A549 (cell line): ENCODE results near the gene DYRK1A.
A peak's percentile ranks its signal among the peaks of the same experiment; 100 is the strongest.

Experiments used
- CHD2 ChIP-seq: fragments of 150-350 bp; IDR thresholded peaks from 2 replicates; pipeline ENCODE4 v1.6.1; 2014; ENCODE audit warnings: low read length; ENCODE audit not compliant: partially characterized antibody
- EP300 ChIP-seq, 2 experiments: fragments of >200 bp; sonication (Bioruptor Twin); formaldehyde crosslinking; IDR thresholded peaks; 2 replicates in 1 of 2; 3 replicates in 1 of 2; pipeline ENCODE4 v1.6.1; 2016 to 2017
- HEYL ChIP-seq: fragments of 250-450 bp; sonication (Bioruptor Pico); IDR thresholded peaks from 2 replicates; pipeline ENCODE4 v1.8.0; 2021; ENCODE audit warnings: mild to moderate bottlenecking, moderate library complexity
- JUN ChIP-seq, 2 experiments: fragments of >200 bp; sonication (Bioruptor Twin); formaldehyde crosslinking; IDR thresholded peaks; 2 replicates in 1 of 2; 3 replicates in 1 of 2; pipeline ENCODE4 v1.6.1; 2016 to 2017
- MAFK ChIP-seq: fragments of 450-650 bp; IDR thresholded peaks from 2 replicates; pipeline ENCODE4 v1.6.1; 2014; ENCODE audit not compliant: partially characterized antibody
- RCOR1 ChIP-seq: fragments of 150-350 bp; IDR thresholded peaks from 2 replicates; pipeline ENCODE4 v1.6.1; 2014; ENCODE audit warnings: antibody characterized with exemption, low read length, low read depth
- RFX5 ChIP-seq: fragments of 450-650 bp; IDR thresholded peaks from 2 replicates; pipeline ENCODE4 v1.7.1; 2014; ENCODE audit warnings: antibody characterized with exemption, mild to moderate bottlenecking, moderate library complexity
- RNF2 ChIP-seq: fragments of 200-600 bp; sonication (generic); IDR thresholded peaks from 2 replicates; pipeline ENCODE4 v1.6.1; 2016; ENCODE audit warnings: low read depth, mild to moderate bottlenecking, antibody characterized with exemption, moderate library complexity, borderline replicate concordance
- ZNF302 ChIP-seq: fragments of 250-450 bp; sonication (Bioruptor Pico); IDR thresholded peaks from 2 replicates; pipeline ENCODE4 v1.9.0; 2021; ENCODE audit warnings: inconsistent platforms, mild to moderate bottlenecking, moderate library complexity
- TF ChIP-seq, protein P1 (sequence below): fragments of >200 bp; sonication (Bioruptor Twin); formaldehyde crosslinking; IDR thresholded peaks from 3 replicates; pipeline ENCODE4 v1.5.1; 2016
- TF ChIP-seq, protein P2 (sequence below): IDR thresholded peaks from 2 replicates; pipeline ENCODE4 v1.6.1; 2012
- TF ChIP-seq, protein P3 (sequence below): IDR thresholded peaks from 2 replicates; pipeline ENCODE4 v1.6.1; 2012; ENCODE audit warnings: low read depth, borderline replicate concordance

DNA sequence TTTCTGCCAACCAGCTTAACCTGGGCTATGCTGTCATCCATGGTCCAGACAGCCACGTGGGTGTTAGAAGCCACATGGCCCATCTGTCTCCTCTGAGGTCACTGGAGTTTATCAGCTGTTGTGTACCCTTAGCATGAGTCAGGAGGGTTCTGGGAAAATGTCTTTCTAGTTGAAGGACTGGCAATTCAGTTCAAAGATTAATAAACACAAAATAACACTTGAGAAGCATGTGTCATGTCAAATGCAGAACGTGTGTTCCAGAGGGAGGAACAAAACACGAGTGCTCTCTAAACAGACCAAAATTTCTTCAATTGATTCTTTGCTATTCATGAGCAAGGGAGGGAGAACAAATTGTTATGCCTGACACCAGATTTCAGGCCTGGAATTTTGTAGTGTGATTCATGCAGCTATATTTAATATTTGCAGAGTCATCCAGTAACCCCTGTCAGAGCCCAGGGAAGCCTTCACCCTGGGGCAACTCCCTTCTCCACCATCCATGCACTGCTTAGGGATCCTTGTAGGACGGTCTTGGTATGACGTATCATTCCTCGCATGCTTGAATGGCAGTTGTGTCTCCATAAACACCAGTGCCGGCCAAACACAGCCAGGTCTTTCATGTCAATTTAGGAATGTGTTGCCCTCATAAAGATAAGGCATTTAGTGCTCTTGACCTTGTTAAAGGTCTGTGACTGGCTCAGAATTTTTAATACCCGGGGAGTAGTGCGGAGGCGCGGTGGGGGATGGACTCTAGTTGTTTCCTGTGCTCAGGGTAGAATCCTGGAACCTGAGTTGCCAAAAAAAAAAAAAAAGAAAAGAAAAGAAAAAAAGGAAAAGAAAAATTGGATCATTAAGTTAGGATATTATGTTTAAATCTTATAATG, 27.7 kb upstream of the DYRK1A start:
- TF ChIP-seq, protein P1, sequence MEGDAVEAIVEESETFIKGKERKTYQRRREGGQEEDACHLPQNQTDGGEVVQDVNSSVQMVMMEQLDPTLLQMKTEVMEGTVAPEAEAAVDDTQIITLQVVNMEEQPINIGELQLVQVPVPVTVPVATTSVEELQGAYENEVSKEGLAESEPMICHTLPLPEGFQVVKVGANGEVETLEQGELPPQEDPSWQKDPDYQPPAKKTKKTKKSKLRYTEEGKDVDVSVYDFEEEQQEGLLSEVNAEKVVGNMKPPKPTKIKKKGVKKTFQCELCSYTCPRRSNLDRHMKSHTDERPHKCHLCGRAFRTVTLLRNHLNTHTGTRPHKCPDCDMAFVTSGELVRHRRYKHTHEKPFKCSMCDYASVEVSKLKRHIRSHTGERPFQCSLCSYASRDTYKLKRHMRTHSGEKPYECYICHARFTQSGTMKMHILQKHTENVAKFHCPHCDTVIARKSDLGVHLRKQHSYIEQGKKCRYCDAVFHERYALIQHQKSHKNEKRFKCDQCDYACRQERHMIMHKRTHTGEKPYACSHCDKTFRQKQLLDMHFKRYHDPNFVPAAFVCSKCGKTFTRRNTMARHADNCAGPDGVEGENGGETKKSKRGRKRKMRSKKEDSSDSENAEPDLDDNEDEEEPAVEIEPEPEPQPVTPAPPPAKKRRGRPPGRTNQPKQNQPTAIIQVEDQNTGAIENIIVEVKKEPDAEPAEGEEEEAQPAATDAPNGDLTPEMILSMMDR = no peak
- TF ChIP-seq RNF2 (no peak), RFX5 (no peak), HEYL (CRISPR knock-in tag) (no peak; the same call in 1 of the 2 replicates), EP300 (IDR thresholded peaks at IDR 0.05) (no peak; a peak in 2 of 5 replicates), CHD2 (no peak), JUN (IDR thresholded peaks at IDR 0.05) (peak in 1 of 2 experiments; percentile 39; a peak in 2 of 5 replicates), RCOR1 (no peak), ZNF302 (peak; percentile 35), MAFK (peak; percentile 97)
- TF ChIP-seq, protein P2, sequence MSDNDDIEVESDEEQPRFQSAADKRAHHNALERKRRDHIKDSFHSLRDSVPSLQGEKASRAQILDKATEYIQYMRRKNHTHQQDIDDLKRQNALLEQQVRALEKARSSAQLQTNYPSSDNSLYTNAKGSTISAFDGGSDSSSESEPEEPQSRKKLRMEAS = peak; percentile 94
- TF ChIP-seq, protein P3, sequence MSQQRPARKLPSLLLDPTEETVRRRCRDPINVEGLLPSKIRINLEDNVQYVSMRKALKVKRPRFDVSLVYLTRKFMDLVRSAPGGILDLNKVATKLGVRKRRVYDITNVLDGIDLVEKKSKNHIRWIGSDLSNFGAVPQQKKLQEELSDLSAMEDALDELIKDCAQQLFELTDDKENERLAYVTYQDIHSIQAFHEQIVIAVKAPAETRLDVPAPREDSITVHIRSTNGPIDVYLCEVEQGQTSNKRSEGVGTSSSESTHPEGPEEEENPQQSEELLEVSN = peak; percentile 21; the same call in 1 of the 2 replicates
